CD4-positive, alpha-beta T cell treated with Interleukin-6 for 4 hours (primary cell): Measurements from ENCODE around the gene DCST2.
A peak's percentile ranks its signal among the peaks of the same experiment; 100 is the strongest.

Experiments
- DNase-seq: peaks from one replicate; pipeline ENCODE4 v3.0.0-alpha.2; 2020; ENCODE audit warnings: mixed read lengths

DCST2 gene

GRCh38 chr1:155048449-155049334 lies 15.1 kb upstream of the DCST2 start:
- DNase-seq, result no peak

GRCh38 chr1:155044812-155045657 lies 11.5 kb upstream of the DCST2 start:
- peak; percentile 75 for DNase-seq

GRCh38 chr1:155044365-155044764 lies 10.8 kb upstream of the DCST2 start:
- DNase-seq, result no peak

GRCh38 chr1:155043793-155044192 lies 10.2 kb upstream of the DCST2 start:
- no peak for DNase-seq

- DNase-seq, result no peak
These were observed 9.7 kb upstream of the DCST2 start for GRCh38 chr1:155043301-155043702.

GRCh38 chr1:155042789-155043188 lies 9.2 kb upstream of the DCST2 start:
- no peak for DNase-seq

GRCh38 chr1:155040358-155041093 lies 6.9 kb upstream of the DCST2 start:
- no peak for DNase-seq

- no peak for DNase-seq
These were observed 5.7 kb upstream of the DCST2 start for GRCh38 chr1:155039308-155039669.

- no peak for DNase-seq
These were observed 5.2 kb upstream of the DCST2 start for GRCh38 chr1:155038602-155039307.

GRCh38 chr1:155037851-155038441 lies 4.4 kb upstream of the DCST2 start:
- DNase-seq, result no peak

GRCh38 chr1:155037043-155037442 lies 3.5 kb upstream of the DCST2 start:
- no peak for DNase-seq

- DNase-seq, result no peak
These were observed 2.4 kb upstream of the DCST2 start for GRCh38 chr1:155035936-155036335.

GRCh38 chr1:155034318-155035208 lies 982 bp upstream of the DCST2 start:
- no peak for DNase-seq

GRCh38 chr1:155032886-155033285 lies 695 bp downstream of the DCST2 start:
- DNase-seq, result no peak

- DNase-seq, result no peak
These were observed 2.7 kb downstream of the DCST2 start for GRCh38 chr1:155030899-155031298.

GRCh38 chr1:155030243-155030795 lies 3.3 kb downstream of the DCST2 start:
- DNase-seq, result no peak

GRCh38 chr1:155029513-155030242 lies 3.9 kb downstream of the DCST2 start:
- DNase-seq, result no peak

- no peak for DNase-seq
These were observed 7.0 kb downstream of the DCST2 start for GRCh38 chr1:155026588-155026987.

GRCh38 chr1:155026154-155026553 lies 7.4 kb downstream of the DCST2 start:
- no peak for DNase-seq

- no peak for DNase-seq
These were observed 9.3 kb downstream of the DCST2 start for GRCh38 chr1:155024315-155024714.
